Skeletal muscle tissue (tissue), 4 donors: ENCODE measurements around the gene KRTAP4-1. TPM values are rescaled to one million over a fixed set of nuclear protein-coding genes. Genes with fewer than 3 reads are reported as not detected.
"Not testable (repeated sequence)": the region's sequence is repeated elsewhere in the genome, so short reads cannot be mapped to it uniquely, and the experiment has no call there.

ENCODE experiments used
- H3K27ac ChIP-seq: one replicate; pipeline ENCODE4 v1.7.0; 2013; ENCODE audit warnings: mild to moderate bottlenecking, low read depth, low read length, inconsistent platforms
- H3K27me3 ChIP-seq, 3 donors: one replicate each; pipeline ENCODE4 v1.7.0; 2013; ENCODE audit warnings: low read length in 3 of 3; ENCODE audit not compliant: control insufficient read depth in 3 of 3, insufficient read depth in 3 of 3
- H3K36me3 ChIP-seq, 3 donors: one replicate each; pipeline ENCODE4 v1.7.0; 2013; ENCODE audit warnings: low read length in 3 of 3; ENCODE audit not compliant: control insufficient read depth in 3 of 3, insufficient read depth in 3 of 3
- H3K4me1 ChIP-seq, 3 donors: one replicate each; pipeline ENCODE4 v1.7.0; 2013; ENCODE audit warnings: low read length in 3 of 3, mild to moderate bottlenecking in 3 of 3; ENCODE audit not compliant: control insufficient read depth in 3 of 3, insufficient read depth in 3 of 3
- H3K4me3 ChIP-seq, 3 donors: one replicate each; pipeline ENCODE4 v1.7.0; 2013; ENCODE audit warnings: low read length in 3 of 3
- H3K9ac ChIP-seq, 3 donors: one replicate each; pipeline ENCODE4 v1.7.0; 2013; ENCODE audit warnings: low read length in 3 of 3, mild to moderate bottlenecking in 3 of 3, moderate library complexity in 2 of 3, low read depth in 1 of 3
- H3K9me3 ChIP-seq, 3 donors: one replicate each; pipeline ENCODE4 v1.7.0; 2013; ENCODE audit warnings: low read length in 3 of 3; ENCODE audit not compliant: control insufficient read depth in 3 of 3
- total RNA-seq: library from RNA; depleted of rRNA; stranded (reverse); fragments of >200 nt; gene quantifications from one replicate; pipeline ENCODE4 v1.2.3, GENCODE V29; 2014
- donor health status: Osteomylitis.

The KRTAP4-1 gene
- total RNA-seq, result not detected

- Histone ChIP-seq H3K4me1 (no peaks in the 10 kb centered on the region), H3K9ac (no peak within 1 kb of the TSS), H3K4me3 (no peak within 1 kb of the TSS), H3K36me3 (no peaks in the 10 kb centered on the region), H3K9me3 (no peaks in the 10 kb centered on the region), H3K27me3 (peaks cover 3 to 9% (median 5%) of the 10 kb centered on the region in 3 donors), H3K27ac (no peak within 1 kb of the TSS)
Observed at GRCh38 chr17:41184480-41184961, at the start of gene KRTAP4-1. KRTAP4-1 (minus strand) TSS chr17:41184911; CDS start chr17:41184854, 57 bp downstream.

GRCh38 chr17:41232399-41233105 is 47.8 kb upstream of the KRTAP4-1 start, which contains the start of gene KRTAP9-3:
KRTAP9-3 (plus strand) TSS chr17:41232449; CDS start chr17:41232502, 53 bp downstream.
- not testable (repeated sequence) for H3K4me1 ChIP-seq, H3K9me3 ChIP-seq, H3K4me3 ChIP-seq, H3K27ac ChIP-seq, H3K9ac ChIP-seq, H3K36me3 ChIP-seq
- H3K27me3 ChIP-seq, result peaks cover 0 to 16% (median 6%) of the 10 kb centered on the region in 3 donors

- Histone ChIP-seq H3K27me3 (peaks cover 0 to 16% (median 6%) of the 10 kb centered on the region in 3 donors), H3K4me1 (no peaks in the 10 kb centered on the region), H3K4me3 (no peak overlapping the region), H3K9ac (no peak overlapping the region), H3K9me3 (no peaks in the 10 kb centered on the region), H3K27ac (no peak overlapping the region), H3K36me3 (no peaks in the 10 kb centered on the region)
Observed at GRCh38 chr17:41231731-41232130, 47.0 kb upstream of the KRTAP4-1 start.

- Histone ChIP-seq H3K9ac (no peak overlapping the region), H3K36me3 (no peaks in the 10 kb centered on the region), H3K4me3 (no peak overlapping the region), H3K27me3 (peaks cover 0 to 22% (median 6%) of the 10 kb centered on the region in 3 donors), H3K27ac (no peak overlapping the region), H3K9me3 (no peaks in the 10 kb centered on the region), H3K4me1 (no peaks in the 10 kb centered on the region)
Observed at GRCh38 chr17:41230094-41230493, 45.4 kb upstream of the KRTAP4-1 start.

- not testable (repeated sequence) for H3K4me1 ChIP-seq, H3K27ac ChIP-seq, H3K36me3 ChIP-seq, H3K9ac ChIP-seq, H3K4me3 ChIP-seq, H3K9me3 ChIP-seq
- peaks cover 0 to 10% (median 1%) of the 10 kb centered on the region in 3 donors for H3K27me3 ChIP-seq
Observed at GRCh38 chr17:41226598-41227095, 41.9 kb upstream of the KRTAP4-1 start, which contains the start of gene KRTAP9-2. KRTAP9-2 (plus strand) TSS chr17:41226648; CDS start chr17:41226655, 7 bp downstream.

GRCh38 chr17:41226051-41226450 is 41.3 kb upstream of the KRTAP4-1 start:
- no peak overlapping the region for H3K27ac ChIP-seq
- no peaks in the 10 kb centered on the region for H3K4me1 ChIP-seq
- peaks cover 0 to 10% (median 0%) of the 10 kb centered on the region in 3 donors for H3K27me3 ChIP-seq
- no peak overlapping the region for H3K4me3 ChIP-seq
- H3K9me3 ChIP-seq, result no peaks in the 10 kb centered on the region
- no peak overlapping the region for H3K9ac ChIP-seq
- H3K36me3 ChIP-seq, result no peaks in the 10 kb centered on the region

GRCh38 chr17:41223821-41224220 is 39.1 kb upstream of the KRTAP4-1 start:
- Histone ChIP-seq H3K27me3 (peaks cover 0 to 6% (median 0%) of the 10 kb centered on the region in 3 donors), H3K9me3 (no peaks in the 10 kb centered on the region), H3K4me3 (no peak overlapping the region), H3K36me3 (no peaks in the 10 kb centered on the region), H3K9ac (no peak overlapping the region), H3K27ac (no peak overlapping the region), H3K4me1 (no peaks in the 10 kb centered on the region)

GRCh38 chr17:41215681-41216080 is 31.0 kb upstream of the KRTAP4-1 start:
- Histone ChIP-seq H3K36me3 (no peaks in the 10 kb centered on the region), H3K27ac (no peak overlapping the region), H3K9me3 (no peaks in the 10 kb centered on the region), H3K27me3 (peaks cover 0 to 16% (median 14%) of the 10 kb centered on the region in 3 donors), H3K4me1 (no peaks in the 10 kb centered on the region), H3K9ac (no peak overlapping the region), H3K4me3 (no peak overlapping the region)

GRCh38 chr17:41212524-41213169 is 27.9 kb upstream of the KRTAP4-1 start:
- H3K4me3 ChIP-seq, result no peak overlapping the region
- no peaks in the 10 kb centered on the region for H3K4me1 ChIP-seq
- peaks cover 3 to 16% (median 14%) of the 10 kb centered on the region in 3 donors for H3K27me3 ChIP-seq
- no peak overlapping the region for H3K27ac ChIP-seq
- no peaks in the 10 kb centered on the region for H3K9me3 ChIP-seq
- no peaks in the 10 kb centered on the region for H3K36me3 ChIP-seq
- no peak overlapping the region for H3K9ac ChIP-seq
